Measurements from ENCODE around the gene PARD3B.

GRCh38 chr2:205496772-205497171, 951.5 kb downstream of the PARD3B start:
- TF ChIP-seq CTCF (conservative IDR thresholded peaks at IDR 0.05; ENCODE audit: low read depth, low read length) (no peak), EZH2 (IDR thresholded peaks at IDR 0.05; ENCODE audit: low read length, unreplicated experiment) (no peak)

All from PC-3 (cell line).